HG03196 (cell line): ENCODE data around the gene TRPV6.

Source experiments
- ATAC-seq: cut with Tn5 transposase; IDR thresholded peaks from one replicate; pipeline ENCODE4 v1.9.1; 2021; ENCODE audit not compliant: unreplicated experiment

TRPV6 gene

DNA sequence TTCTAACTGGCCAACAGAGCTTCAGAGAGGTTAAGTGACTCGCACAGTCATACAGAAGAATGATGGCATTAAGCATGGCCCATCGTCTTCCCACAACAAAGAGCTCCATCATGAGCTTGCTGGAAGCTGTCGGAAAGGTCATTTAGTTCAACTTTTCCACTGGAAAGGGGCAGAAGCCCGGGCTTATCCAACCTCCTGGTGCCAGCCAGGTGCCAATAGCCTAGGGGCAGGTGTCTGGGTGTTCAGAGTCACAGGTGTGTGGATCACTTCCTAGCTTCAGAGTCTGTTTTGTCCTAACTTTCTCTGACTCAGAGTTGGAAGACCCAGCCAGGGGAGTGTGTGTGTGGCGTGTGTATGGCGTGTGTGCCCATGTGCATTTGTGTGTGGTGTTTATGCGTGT, 1.3 kb upstream of the TRPV6 start:
- no peak for ATAC-seq

DNA sequence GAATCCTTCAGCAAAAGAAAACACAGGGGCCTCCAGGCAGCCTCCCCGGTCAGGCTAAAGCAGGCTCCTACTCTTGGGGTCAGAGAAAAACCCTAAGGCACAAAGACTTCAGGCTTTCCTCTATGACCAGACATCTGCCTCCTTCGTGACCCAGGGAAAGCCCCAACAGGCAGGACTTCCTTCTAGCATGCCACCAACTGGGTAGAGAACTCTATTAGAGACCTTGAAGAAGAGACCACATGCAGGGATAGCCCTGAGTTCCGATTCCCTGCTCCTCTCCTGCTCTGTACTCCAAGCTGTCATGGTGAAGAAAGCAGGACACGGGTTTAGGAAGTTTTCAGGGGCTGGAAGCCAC, 1.3 kb downstream of the TRPV6 start:
- no peak for ATAC-seq

DNA sequence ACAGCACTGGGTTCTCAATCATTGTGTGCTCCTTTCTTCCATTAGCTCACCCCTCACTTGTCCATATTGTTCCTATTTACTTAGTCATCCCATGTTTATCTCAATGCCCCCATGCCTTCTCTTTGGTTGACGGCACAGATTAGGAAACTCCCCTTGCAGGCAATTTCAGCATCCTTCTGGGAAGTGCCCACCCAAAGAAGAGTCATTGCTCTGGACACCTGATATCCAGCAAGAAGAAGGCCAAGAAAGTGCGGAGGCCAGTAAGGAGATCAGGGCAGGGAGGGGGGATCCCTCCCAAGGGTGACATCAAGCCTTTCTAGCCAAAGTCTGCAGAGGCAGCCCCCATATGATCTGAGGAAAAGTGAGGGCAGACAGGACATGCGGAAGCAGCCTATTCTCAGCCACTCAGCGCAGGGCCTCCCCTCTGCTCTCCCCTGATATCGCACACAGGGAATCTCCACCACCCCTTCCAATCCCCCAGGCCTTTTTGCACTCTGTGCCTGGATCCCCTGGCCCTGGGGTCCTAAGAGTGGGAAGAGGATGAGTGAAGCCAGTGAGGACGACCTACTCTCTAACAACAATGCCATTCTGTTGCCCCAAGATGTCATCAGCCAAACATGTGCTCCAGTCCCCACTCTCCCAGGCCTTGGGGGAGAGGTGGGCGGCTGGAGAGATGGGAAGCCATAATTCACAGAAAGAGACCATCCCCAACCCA, 1.8 kb downstream of the TRPV6 start:
- ATAC-seq = no peak

DNA sequence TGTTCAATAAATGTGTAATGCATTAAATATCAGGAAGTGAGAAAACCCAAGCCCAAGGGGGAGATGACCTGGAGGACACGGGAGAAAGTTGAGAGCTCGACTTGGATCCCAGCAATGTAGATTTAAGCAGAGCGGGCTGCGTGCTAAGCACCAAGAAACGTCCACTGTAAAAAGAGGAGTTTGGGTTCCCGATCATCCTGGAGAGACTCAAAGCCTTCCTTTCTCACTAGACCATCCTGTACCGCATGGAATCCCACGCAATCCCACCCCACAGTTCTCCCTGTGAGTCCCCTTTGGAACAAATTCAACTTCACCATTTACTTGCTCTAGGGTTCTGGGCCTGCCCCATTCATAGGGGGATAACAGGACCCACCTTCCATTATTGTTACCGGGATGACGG, 2.4 kb downstream of the TRPV6 start:
- no peak for ATAC-seq

DNA sequence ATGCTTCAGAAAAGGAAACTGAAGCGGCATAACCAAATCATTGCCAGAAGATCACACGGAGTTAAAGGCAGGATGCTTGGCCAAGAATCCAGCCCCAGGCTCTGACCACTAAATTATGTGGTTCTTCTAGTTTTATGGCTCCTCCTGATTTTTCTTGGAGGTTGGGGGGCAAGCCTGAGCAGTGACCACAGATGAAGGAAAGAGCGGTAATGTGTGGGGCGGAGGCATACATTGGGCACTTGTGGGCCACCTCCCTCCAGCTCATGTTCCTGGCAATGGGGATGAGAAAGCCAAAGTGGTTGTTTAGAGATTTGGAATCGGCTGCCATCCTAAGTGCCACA, 3.2 kb downstream of the TRPV6 start:
- no peak for ATAC-seq

DNA sequence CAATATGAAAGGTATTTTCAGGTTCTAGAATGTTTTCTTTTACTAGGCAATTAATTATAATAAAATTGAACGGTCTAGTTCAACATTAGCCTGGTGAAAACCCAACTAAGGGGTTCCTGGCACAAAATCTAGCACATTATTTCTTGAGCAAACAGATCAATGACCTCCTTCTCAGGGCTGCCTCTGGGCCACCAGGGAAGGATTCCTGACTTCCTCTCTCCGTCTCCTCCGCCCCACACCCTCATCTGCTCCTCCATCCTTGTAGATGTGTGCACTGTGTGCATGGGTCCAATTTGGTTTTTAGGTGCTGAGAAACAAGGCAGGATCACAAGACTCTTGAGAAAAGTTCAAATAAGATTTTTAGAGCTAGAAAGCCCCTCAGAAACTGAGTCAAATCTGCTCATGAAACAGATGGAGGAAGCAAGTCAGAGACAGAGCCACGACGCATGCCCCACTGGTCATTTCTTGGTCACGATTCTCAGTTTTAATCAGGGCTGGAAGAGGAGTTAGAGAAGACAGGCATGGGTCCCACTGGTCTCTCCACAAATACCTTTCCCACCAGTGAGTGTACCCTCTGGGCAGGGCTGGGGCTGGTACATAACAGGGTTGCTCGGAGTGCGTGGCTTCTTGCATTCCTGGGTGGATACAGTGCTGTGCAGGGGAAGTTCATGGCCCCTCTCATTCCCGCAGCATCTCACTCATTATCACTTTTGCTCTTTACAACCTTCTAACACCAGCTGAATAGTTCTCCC, 3.8 kb downstream of the TRPV6 start:
- no peak for ATAC-seq

DNA sequence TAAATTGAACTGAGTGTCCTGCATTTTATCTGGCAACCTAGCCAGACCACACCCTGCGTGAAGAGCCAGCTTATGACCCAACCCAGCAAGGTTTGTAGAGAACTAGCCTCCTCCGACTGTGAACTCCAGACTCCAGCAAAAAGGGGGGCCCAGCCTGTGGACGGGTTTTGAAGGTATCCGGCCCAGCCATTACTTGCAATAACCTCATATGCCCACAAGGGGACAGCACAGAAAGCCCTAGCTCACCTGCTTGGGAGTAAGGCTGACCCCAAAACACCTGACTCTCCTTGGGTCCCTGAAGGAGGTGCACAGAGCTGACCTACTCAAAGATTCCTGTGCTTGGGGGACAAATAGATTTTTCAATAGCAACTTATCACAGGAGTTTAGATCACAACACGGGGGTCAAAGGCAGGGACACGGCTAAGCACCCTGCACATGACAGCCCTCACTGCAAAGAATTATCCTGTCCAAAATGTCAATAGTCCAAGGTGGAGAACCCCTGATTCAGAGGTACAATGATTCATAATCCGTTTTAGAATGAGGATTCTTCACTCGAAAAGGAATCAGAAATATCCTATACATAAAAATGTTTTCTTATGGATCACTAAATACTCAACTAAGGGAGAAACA, 4.6 kb downstream of the TRPV6 start:
- no peak for ATAC-seq

DNA sequence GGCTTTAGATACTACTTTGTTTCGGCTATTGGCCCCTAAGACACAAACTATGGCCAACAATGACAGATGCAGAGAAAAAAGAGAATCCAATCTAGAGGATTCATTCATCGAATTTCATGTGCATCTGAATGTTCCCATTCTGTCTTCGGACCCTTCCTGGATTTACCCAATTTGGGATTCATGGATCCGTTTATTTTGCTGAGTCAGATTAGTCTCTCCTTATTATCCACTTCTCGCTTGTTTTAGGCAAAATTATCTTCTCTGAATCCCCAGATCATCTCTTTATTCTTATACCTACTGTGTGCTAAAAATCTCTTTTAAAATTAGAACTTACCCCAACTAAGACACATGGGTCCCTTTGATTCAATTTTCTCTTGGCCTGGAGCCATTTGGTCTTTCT, 6.5 kb downstream of the TRPV6 start:
- ATAC-seq = no peak

DNA sequence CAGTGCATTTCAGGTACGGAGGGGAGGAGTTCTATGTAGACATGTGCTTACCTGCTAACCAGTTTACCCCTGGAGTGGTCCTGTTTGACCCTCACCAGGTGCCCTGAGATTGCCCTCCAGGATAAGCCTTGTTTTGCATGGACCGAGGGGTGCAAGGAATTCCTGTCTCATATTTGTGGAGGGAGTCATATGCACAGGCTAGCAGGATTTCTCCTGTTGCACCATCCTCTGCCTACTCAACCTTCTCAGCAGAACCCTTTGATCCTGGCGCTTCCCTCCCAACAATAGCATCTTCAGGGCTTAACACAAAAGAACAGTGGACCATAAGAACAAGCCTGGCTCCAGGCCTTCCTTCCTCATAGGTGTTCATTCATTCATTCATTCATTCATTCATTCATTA, 7.2 kb downstream of the TRPV6 start:
- ATAC-seq = no peak

DNA sequence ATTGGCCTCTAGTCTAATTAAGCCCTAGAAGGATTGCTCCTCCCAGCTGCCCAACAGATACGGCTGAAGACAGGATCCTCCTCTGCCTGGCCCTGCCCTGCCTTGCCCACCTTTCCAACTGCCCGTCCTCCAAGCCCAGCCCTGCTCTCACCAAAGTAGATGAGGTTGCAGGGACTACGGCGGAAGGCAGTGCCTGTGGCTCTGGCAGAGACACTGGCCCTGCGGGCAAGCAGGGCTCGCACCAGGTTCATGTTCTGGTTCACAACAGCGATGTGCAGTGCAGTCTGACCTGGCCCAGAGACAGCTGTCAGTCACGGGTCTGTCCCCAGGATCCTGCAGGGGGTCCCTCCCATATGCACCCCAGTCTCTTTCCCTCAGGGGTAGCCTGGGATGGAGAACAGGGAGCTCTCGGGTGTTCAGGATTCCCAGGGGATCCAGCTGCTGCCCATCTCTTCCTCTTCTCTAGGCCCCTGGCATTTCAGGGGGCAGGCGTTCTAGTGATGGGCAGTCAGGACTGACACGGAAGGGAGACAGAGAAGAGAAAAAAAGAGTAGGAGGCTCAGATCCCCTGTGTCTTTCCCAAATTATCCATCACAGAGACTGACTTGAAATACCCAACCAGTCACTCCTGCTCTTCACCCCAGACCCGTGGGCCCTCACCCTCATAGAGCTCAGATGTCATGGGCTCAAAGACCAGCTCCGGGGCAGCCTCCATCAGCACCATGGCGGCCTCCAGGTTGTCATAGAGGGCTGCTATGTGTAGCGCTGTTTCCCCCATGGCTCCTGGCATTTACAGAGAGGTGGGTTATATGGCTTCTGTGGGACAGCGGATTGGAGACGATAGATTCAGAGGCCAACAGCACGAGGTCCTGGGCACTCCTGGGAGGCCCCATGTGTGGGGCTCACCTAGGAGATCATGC, 8.3 kb downstream of the TRPV6 start:
- ATAC-seq = no peak

DNA sequence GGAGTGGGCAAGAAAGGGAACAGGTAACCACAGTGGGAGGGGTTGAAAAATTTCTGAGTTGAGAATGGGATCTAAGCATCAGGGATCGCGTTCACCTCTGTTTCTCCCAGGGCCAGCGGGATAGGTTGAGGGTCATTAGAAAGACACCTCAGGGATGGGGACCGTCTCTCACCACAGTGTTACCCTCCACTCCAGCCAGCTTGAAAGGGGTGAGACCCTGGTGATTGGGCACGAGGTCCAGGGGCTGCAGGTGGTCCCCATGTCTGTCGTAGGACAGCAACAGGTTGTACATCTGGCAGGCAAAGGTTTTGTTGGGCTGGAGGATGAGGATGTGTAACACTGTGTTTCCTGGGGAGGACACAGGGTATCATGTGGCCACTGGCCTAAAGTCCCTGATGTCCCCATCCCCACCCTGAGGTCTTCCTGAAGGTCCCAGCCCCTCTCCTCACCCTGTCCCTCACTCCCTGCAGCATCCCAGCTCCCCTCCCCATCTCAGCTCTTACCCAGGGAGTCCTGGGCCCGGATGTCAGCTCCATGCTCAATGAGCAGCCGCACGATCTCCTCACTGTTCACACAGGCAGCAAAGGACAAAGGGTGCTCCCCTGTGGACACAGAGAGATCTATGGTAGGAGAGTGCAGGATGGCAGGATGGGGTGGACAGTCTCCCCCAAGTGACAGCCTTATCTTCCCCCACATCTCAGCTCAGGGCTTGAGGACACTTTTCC, 9.1 kb downstream of the TRPV6 start:
- ATAC-seq = no peak

DNA sequence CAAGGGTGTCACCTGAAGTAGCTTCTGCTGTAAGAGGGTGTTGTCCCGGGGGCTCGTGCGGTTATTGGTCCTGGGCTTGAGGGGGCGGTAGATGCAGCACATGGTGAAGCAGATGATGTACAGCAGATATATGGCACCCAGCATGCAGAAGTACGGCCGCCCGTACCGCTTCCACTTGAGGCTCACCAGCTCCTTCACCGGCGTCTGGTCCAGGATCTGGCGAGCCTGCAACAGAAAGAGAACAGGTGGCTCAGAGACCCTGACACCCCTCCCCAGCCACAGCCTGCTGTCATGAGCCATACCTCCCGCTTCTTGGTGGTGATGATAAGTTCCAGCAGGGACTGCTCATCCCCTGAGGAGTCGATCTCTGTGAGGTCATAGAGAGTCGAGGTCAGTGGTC, 10.1 kb downstream of the TRPV6 start:
- ATAC-seq = no peak

DNA sequence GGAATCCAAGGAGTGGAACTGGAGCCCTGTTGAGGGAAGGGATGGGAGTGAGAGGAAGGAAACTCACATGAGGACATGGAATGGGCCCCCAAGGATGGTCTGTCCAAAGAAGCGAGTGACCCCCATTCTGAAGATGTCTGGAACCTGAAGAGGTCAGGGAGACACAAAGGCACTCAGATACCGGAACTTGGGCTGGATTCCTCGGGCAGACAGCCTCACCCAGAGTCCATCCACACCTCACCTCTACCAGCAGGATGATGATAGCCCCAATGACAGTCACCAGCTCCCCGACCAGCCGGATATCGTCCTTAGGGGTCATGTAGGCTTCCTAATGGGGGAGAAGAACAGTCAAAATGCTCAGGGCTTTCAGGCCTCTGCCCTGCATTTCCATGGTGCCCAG, 10.7 kb downstream of the TRPV6 start:
- no peak for ATAC-seq

DNA sequence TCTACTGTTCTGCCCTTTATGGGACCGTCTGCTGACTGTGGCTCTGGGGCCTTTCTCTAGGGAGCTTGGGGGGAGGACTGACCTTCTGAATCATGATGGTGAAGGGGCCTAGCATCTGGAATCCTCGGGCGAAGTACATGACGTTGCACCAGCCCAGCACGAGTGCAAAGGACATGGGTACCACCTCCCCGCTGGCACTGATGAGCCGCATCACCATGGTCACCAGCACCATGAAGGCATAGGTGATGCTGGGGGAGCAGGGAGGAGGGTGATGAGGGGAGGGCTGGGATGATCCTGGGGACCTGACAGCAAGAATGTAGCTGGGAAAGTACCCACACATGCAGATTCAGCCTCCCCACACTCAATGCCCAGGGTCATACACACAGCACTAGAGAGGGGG, 11.1 kb downstream of the TRPV6 start:
- no peak for ATAC-seq

DNA sequence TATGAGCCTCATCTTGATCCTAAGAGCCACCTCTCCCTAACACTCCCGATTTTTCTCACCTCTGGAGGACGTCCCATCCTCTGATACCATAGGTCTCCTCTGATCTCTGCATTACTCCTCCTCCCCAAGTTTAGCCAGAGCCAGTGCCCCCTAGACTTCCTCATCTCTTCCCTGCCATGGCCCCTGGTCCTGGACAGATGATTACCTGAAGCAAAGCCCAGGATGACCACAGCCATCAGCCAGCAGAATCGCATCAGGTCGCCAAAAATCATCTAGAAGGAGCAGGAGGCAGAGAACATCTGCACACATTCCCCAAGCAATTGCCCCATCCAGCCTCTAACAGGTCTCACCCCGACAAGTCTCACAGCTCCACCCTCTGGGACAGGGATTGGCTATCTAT, 11.7 kb downstream of the TRPV6 start:
- no peak for ATAC-seq

DNA sequence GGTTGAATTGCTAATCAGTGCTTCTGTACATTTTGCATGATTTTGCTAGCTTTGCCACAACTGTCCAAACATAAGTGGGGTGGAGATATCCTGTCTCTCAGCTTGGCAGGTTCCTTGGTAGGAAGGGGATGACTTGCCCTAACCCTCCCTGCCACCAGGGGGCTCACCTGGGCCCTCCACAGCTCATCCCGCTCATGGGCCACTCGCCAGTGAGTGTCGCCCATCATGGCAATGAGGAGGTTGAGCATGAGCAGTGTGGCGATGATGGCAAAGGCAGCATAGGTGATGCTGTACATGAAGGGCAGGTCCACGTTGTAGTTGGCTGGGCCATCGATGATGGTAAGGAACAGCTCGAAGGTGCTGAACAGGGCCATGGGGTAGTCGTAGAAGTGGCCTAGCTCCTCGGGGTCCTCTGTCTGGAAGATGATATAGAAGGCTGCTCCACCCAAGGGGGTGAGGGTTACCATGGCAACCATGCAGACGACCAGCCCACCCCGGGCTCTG, 12.2 kb downstream of the TRPV6 start:
- no peak for ATAC-seq

DNA sequence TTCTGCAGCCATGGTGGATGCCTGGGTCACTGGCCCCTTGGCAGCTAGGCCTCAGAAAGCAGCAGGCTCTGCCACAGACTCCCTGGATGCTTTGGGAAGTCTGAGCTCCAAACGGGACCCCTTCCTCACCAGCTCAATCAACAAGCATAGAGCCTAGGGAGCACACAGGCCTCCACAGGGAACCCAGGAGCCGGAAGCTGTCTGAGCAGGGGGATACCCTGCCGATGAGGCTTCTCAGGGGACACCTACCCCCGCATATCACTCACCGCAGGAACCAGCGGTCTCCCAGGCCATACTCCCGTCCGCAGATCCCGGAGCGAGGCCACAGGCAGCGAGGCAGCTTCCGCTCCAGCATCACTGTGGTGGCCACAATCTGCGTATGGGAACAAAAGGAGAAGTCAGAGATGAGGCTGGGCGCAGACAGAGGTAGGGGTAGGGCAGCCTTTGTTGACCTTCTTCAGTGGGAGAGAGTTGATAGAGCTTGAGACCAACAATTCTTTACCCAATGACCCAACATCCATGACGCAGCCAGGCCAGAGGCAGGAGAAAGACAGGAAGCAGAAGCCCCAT, 13.4 kb downstream of the TRPV6 start:
- no peak for ATAC-seq

DNA sequence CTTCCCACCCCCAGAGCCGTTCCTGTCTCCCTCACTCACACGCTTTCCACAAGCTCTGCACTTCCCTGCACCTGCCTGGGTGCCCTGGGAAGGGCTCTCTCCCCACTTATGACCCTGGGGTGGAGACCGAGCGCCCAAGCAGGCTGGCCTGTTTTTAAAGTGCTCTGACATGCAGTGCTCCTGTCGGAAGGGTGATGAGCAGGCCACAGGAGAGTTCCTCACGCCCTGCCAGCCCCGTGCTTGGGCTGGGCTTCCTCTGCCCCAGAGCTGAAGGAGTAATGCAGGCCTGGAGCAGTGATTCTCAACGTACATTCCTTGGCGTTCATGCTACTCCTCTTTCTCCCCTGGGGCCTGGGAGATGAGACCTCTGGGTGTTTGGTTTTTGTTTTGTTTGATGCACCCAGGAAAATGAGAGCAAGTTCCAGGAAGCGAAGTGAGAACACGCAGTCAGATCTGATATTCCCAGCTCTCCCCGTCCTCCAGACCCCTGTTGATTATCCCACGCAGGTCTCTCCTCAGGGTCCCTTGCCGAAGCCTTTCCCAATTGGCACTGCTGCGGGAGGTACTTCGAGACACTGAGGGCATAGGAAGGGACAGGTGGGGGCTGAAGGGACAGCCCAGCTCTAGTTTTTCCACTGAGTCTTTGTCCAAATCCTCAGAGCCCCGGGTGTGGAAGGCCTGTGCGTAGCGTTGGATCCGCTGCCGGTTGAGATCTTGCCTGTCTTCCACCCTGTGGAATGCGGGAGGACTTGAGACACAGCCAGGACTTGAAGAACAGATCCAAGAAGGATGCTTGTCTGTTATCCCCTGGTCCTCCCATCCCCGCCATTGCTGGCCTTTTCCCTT, 14.1 kb downstream of the TRPV6 start:
- ATAC-seq = no peak

DNA sequence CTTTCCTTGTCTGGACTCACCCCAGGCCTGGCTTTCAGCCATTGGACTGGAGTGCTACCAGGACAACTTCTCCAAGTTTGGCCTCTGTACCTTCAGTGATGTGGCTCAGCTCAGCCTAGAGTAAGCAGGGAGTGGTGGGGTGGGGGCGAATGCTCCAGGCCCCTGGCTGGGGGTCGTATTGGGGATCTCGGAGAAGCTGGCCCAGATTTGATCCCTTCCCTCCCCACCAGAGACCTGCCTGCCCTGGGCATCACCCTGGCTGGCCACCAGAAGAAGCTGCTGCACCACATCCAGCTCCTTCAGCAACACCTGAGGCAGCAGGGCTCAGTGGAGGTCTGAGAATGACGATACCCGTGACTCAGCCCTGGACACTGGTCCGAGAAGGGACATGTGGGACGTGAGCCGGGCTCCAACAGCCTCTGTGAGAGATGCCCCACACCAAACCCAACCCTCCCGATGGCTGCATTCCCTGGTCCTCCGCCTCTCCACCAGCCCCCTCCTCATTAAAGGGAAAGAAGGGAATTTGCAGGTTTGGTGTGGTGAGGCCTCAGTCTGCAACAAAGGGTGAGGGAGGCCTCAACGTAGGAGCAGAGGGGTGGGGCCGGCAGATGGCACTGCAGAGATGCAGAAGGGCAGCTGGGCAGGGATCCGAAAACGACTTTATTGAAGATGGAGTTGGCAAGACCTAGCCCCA, 14.8 kb downstream of the TRPV6 start:
- no peak for ATAC-seq
